Measurements from ENCODE around the gene KIF2A.
A peak's percentile ranks its signal among the peaks of the same experiment; 100 is the strongest.

Gene KIF2A

DNA sequence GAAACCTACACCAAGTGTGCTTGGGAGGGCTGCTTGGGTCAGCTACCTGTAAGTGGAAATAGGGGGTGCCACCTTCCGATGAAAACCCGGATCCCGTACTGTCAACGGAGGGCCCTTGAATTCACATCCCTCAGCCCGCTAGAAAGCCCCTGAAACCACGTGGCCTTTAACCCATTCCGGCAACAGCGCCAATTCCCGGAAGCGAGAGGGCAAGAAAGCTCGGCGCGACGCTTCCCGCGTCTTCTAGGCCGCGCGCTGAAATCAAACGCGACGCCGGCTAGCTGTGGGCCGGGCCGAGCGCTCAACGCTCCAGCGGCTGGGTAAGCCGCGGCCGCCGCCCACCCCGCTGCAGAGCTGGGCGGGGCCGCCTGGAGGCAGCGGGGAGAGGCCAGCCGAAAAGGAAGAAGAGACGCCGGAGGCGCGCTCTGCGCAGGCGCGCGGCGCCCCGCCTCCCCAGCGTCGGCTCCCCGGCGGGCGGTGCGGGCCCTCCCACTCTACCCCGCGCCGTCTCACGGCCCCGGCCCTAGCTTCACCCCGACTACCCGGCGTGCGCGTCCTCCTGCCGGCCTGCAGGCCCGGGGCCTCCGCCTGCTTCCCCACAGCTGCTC is at the start of gene KIF2A:
Gene KIF2A (plus strand): TSS at position 492 of the 608 bp plus-strand sequence. CDS start 267 bp downstream, outside the sequence.
- peak; percentile 91 for DNase-seq

DNA sequence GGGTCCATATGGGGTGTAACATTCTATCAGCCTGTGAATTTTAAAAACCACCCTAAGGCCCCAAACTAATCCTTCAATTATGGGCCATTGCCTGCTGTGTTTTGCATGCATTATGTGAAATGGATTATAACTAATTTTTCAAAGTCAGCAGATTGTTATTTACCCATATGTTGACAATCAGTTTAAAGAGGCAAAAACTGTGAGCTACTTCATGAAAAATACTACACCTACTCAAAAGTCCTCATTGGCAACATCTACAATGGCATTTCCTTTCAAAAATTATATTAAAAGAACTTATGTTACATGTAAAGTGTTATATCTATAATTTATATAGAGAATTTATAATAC is 49.0 kb upstream of the KIF2A start:
- DNase-seq = no peak

DNA sequence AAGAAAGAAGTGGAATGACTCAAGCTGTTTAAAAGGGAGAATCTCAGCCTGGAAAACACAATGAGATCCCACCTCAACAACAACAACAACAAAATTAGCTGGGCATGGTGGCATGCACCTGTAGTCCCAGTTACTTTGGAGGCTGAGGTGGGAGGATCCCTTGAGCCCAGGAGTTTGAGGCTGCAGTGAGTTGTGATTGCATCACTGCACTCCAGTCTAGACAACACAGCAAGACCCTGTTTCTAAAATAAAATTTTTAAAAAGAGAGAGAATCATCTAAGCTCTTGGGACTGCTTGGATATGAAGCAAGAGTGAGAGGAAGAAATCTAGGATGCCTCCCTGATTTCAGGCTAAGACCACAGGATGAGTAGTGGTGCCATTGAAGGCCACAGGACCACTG is 47.4 kb upstream of the KIF2A start:
- no peak for DNase-seq

DNA sequence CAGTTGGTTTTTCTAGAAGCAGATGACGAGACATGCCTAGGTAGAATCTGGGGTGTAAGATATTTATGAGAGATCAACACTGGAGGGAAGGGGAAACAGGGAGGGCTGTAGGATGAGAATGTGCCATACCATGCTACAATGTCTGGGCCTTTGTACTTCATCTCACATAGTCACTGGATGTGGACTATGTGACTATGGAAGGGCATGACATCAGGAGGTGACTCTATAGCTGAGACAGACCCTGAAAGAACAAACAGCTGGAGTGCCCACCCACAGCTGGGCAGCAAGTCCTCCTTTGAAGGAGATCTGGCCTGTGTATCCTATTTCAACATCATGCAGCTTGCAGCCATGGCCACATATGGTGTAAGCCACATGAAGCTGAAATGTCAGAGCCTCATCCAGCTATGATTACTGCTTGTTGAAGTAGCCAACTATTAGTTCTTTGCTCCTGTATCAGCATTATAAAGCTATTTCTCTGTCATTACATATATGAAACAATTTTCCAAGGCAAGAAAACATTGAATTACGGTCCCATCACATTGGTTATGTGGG is 46.2 kb upstream of the KIF2A start:
- DNase-seq = no peak

DNA sequence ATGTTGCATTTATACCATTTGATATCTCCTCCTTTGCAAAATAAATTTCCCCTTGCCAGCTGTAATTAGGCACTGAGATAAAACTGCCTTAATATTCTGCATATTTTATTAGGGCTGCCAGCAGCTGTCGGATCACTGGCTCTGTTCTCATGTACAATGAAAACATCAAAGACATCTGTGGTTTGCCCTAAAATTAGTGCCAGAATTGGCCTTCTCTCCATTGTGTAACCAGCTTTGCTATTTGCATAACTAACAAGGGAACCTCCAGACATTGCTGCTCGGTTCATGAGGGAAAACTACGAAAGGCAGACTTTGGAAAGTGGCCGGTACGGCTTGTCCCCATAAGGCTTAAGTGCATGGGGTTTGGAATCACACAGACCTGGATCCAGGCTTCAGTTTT is 45.5 kb upstream of the KIF2A start:
- DNase-seq = no peak

DNA sequence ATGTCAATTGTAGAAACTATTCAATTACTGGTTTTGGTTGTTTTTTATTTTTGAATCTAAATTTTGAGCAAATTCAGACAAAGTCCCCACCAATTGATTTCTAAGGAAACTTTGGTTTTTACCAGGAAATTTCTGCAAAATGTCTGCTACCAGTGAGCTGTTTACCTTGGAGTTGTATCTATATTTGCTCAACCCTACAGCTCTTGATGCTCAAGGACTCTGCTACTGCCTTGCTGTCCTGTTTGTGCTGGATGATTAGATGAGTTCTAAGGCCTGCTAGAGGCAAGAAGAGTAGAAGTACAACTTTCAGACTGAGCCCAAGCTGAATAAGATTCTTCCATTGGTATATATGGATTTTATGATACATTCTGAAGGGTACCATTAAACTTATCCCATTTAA is 42.6 kb upstream of the KIF2A start:
- DNase-seq = no peak

DNA sequence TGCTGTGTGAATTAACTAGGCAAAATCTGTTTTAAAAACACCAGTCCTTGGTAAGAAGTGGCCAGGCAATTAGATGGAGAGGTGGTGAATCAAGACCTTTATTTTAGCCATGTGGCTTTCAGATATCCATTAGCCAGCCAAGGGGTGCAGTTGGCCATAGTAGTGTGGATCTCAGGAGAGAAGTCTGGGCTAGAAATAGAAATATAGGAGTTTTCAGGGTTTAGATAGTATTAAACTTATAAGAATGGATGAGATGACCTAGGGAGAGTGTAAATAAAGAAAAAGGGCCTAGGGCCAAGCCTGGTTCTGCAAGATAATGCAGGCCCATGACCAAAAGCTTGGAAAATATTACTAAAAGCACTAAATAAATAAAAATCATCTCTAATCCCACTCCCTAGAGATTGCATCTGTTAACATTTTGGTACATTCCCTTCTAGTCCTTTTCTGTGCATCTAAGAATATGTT is 40.3 kb upstream of the KIF2A start:
- DNase-seq = no peak

DNA sequence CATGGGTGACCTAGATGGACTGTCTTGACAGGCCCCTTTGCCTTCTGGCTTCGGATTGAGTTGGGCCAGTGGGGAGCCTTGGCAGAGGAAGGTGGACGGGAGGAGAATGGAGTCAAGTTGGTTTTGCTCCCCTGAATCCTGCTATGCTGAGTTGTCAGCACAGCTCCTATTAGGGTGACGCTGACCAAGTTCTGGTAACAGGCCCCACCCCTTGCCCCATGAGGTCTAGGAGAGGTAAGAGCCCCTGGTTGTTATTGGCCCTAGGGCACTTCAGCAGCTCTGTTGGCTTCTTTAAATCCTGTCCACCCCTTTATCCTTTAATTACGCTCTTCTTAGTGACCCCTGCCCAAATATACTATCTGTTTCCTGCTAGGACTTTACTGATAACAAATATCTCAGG is 39.4 kb upstream of the KIF2A start:
- DNase-seq = no peak

DNA sequence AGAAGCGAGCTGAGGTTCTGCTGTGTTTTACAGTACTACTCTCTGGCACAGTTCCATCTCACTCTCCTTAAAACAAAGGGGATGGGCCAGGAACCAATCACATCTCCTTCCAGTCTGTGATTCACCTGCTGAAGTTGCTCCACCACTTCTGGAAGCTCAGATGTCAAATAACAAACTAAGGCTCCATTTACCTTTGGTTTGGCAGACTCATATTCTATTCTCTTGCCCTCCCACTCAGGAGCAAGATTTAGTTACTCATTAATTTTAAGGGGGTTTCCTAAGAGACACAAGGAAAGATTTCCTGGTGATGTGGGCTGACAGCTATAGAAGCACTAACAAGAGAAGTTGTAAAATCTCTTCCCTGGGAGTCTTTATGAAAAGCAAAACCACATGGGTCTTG is 37.8 kb upstream of the KIF2A start:
- no peak for DNase-seq

DNA sequence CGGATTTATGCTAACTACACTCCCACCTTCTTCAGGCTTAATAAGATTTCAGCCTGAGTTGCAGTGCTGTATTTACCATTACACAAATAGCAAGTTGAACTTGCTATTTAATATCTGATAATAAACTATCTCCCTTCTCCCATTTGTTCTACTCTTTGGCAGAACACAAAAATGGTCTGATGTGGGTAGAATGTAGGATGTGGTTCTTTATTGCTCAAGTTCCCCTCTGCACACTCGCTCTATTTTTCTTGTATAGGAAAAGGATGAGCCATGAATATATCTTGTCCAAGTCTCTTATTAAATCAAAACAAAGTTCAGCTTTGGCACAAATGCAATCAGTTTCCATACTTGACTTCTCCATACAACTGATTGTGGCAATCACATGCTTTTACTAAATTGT is 37.2 kb upstream of the KIF2A start:
- DNase-seq = no peak

DNA sequence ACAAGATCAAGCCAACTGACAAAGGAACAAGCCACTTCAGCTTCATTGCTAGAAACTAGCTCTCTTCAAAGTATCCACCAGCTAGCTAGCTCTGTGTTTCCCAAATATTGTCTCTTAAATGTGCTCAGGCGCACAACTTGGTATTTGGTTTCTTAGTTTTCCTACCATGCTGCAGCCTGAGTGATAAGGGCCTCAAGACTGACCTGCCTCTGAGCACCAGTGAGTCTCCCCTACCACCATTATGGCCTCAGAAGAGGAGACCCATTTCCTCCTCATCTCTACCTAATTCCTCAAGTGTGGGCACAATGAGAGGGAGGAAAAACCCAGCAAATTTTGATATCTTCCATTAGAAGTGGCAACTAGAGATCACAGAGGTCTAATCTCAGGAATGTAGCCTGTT is 34.6 kb upstream of the KIF2A start:
- no peak for DNase-seq

DNA sequence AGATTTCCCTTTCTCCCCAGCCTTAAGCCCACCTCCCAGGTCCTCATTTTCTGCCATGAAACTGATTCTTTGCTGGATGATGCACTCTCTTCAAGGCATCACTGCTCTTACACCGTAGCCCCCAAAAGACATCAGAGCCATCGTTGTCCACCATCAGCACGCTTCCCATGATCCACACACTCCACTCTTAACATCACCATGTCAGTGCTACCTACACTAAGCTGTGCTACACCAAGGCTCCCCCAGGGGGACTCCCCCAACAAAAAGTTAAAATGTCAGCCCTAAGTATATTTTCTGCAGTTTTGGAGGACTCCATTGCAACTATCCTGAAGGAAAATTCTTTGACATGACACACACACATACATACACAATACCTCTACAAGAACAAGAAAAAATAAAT is 34.1 kb upstream of the KIF2A start:
- no peak for DNase-seq

DNA sequence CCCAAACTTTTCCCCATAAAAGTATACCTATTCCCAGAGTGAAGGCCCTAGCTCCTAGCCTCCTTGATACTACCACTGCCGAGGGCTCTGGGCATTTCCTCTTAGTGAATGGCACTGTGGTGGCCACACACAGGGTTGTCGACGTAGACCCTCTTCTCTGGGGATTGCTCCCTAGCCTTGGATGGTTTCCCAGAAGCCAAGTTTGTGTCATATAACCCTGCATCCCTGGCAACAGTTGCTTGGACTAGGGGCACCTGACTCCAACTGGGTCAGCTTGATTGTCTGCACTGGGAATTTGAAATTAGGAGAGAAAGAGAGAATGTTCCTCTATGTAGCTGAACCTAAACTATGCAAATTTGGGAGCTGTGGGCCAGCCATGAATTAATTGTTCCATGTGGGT is 32.3 kb upstream of the KIF2A start:
- no peak for DNase-seq

DNA sequence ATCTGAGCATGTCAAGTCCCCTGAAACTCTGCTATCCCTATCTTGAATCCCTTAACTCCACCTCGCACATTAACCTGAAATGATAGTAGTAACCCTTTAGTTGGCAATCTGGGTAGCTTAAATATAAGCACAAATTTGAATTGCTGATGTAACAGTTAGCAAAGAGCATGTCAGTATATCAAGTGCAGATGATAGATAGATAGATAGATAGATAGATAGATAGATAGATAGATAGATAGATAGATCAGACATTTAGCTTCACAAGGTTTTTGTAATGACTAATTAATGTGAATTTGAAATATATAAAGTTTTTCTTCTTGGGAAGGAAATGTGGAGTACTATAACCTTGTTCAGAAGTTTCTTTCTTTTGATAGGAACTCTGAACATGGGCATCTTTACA is 30.4 kb upstream of the KIF2A start:
- no peak for DNase-seq

DNA sequence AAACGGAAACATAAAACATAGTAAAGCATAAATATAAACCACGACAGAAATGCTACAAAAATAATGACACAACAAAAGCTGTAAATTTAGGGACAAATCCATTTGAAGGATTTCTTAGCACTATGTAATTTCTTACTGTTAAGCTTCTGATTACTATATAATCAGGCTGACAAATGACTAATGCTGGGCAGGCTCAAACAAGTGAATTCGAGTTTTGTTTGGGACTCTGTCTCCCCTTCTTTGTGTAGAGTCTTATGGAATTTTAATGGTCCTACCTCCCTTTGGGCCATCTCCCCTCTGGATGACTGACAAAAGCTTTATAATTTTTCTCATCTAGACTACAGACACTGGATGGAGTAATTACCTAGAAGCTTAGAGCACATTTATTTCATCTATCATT is 24.6 kb upstream of the KIF2A start:
- DNase-seq = no peak

DNA sequence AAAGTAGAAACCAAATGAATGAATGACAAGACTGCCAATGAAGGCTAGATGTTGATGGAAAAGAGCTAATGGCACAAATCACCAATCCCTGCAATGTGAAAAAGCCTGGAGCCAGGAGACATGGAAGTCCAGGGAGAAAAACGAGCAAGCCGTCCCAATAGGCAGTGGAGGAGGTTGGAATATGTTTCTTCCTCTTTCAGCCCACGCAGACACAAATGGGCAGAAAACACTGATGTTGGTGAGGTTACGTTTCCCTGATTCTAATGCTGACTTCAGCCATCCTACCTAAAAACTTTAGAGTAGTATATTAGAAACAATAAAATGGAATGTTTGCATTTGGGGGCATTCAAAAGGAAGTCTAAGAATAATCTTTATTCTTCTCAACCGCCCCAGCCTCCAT is 23.9 kb upstream of the KIF2A start:
- DNase-seq = no peak

DNA sequence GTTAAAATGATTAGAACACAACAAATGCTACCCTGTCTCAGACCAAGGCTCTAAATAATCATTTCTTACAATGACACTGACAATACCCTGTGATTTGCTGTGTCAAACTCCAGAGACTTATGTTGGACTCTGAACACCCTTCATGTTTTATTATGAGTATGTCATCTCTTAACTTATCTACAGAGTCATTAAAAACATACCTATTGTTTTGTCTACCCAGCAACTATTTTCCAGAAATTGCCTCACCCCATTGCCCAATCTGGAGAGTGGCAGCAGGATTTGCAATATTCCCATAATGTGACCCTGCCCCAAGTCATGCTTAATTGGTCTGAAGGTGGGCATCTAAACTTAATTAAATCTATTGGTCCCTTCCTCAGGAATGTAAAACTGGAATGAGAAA is 23.0 kb upstream of the KIF2A start:
- DNase-seq = no peak

DNA sequence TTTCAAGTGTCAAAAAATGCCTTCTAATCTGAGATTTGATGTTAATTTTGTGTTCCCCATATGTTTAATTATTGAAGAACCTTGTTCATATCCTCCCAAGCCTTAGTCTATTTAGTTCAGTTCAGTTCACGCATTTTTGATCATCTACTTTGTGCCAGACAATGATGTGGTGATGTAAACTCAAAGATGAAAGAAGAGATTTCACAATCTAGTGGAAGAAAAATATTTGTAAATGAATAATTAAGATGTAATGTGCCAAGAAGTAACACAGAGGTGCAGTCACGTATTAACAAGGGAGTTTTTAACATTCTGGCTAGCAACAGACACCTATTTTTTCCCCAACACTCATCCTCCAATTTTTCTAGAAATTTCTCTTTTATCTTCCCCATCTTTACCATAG is 22.1 kb upstream of the KIF2A start:
- no peak for DNase-seq

DNA sequence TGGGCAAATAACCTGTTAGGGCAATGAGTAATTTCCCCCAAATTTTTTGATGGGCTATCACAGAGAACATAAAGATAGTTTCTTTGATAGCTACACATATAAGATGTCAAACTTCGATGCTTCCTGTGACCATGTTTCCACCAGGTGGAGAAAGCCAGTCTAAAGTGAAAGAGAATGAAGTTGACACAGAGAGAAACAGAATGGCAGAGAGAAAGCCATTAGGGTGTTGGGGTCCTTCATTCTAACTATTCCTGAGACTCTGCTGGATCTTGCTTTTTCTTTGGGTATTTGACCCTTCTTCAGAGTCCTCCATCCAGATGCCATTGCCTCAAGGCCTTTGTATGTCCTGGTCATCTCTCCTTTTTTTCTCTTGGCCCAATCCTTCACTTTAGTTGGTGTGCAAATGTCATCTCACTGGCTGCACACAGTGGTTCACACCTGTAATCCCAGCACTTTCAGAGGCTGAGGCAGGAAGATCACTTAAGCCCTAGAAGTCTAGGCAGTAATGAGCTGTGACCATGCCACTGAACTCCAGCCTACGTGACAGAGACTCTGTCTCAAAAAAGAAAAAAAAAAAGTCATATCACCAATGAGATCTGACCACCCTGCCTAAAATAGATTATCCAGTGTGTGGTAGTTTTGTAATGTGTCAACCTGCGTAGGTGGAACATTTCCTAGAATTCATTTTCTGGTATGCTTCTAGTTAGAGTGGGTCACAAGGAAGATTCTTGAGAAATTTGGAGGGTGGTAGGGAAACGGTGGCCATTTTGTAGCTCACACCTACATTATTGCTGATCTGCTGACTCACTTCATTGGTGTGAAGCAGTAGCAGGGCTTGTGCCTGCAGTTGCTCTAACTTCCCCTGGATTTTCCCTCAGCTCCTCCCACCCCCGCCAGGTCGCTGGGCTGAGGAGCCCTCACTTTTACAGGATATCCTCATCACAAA is 20.8 kb upstream of the KIF2A start:
- no peak for DNase-seq

DNA sequence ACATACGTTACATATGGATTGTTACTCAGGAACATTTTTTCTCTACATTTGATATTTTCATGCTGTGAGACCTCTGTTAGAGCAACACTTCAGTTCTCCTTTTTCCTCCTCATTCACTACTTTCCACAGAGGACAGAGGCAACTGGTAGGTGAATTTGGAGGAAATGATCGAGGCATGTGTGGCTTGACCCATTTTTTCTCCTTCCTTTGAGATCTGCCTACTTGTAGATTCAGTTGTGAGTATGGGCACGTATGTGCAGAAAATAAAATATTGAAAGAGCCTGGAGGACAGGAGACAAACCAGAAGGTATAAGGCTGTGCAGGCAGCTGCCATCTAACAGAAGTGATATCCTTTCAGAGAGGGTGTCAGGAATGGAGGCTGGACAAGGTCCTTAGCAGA is 19.2 kb upstream of the KIF2A start:
- no peak for DNase-seq

DNA sequence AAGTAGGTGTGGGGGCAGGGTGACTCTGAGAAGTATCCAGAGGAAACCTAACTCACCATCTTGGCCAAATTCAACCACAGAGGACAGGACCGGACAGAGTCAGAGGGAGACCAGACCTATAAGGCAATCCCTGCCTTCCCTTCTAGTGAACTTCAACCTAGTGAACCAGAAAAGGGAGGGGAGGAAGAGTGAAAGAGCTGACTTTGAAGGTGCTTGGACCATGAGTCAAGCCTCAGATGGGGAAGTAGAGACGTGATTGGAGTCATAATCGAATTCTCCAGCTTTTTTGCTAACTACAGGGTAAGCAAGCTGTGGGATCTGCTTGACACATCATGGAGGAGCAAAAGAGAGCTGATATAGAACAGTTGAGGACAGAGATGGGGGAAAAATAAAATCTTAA is 18.8 kb upstream of the KIF2A start:
- DNase-seq = no peak

DNA sequence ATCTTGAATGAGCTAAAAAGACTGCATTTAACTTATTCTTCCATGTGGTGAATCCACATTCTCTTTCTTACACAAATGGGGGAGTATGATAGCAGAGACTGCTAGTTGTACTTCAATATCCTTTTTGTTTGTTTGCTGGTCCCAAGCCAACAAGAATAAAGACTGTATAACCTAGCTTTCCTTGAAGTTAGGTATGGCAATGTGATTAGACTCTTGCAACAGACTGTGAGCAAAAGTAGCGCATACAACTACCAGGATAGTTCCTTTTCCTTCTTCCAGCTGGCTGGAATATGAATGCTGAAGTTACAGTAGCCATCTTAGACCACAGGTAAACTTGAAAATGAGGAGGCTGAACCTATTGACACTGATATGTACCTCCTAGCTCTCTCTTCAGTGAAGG is 17.9 kb upstream of the KIF2A start:
- DNase-seq = no peak

DNA sequence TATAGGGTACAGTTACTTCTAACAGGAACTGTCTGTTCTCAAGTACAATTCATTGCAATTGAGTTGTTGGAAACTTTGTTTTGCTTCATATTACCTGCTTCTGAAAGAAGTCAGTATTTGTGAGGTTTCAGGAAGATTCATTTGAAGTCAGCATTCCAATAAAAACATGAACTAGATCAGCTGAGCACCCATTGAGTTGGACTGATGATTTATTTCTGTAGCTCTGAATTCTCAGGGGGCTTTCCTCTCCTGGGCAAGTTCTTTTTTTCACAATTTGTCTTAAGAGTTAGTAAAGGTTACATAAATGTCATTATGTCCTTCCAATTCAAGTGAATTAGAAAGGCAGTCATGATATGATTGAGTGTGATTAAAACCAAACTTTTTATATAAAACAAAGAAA is 16.2 kb upstream of the KIF2A start:
- DNase-seq = no peak

DNA sequence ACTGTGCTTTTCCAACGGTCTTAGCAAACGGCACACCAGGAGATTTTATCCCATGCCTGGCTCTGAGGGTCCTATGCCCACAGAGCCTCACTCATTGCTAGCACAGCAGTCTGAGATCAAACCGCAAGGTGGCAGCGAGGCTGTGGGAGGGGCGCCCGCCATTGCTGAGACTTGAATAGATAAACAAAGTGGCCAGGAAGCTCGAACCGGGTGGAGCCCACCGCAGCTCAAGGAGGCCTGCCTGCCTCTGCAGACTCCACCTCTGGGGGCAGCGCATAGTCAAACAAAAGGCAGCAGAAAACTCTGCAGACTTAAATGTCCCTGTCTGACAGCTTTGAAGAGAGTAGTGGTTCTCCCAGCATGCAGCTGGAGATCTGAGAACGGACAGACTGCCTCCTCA is 14.2 kb upstream of the KIF2A start:
- peak; percentile 62 for DNase-seq

All from activated CD8-positive, alpha-beta memory T cell treated with anti-CD3 and anti-CD28 coated beads, Interleukin-2, amount 50 U/mL, for 4 hours (primary cell).